Astrocyte (in vitro differentiated cells and primary cell): Measurements from ENCODE around the gene RUVBL1. TPM values are rescaled to one million over a fixed set of nuclear protein-coding genes. Genes with fewer than 3 reads are reported as not detected.

Source experiments
- DNase-seq: peaks from one replicate; pipeline ENCODE4 v3.0.0-alpha.2; 2010; ENCODE audit warnings: low read depth
- FAIRE-seq: peaks from 2 replicates; lab custom pipeline; 2011; peaks lifted over from hg19 to GRCh38; lab: Jason Lieb, UNC
- H2AFZ ChIP-seq: 2 replicates; pipeline ENCODE4 v1.6.0; 2012; ENCODE audit warnings: low read depth, low read length, inconsistent platforms
- H3K27ac ChIP-seq: 2 replicates; pipeline ENCODE4 v1.5.1; 2011; ENCODE audit warnings: low read depth, low read length, inconsistent platforms
- H3K27me3 ChIP-seq: 2 replicates; pipeline ENCODE4 v1.6.0; 2011; ENCODE audit warnings: low read length, inconsistent platforms; ENCODE audit not compliant: insufficient read depth
- H3K36me3 ChIP-seq: 2 replicates; pipeline ENCODE4 v1.5.1; 2011; ENCODE audit warnings: low read length, inconsistent platforms; ENCODE audit not compliant: insufficient read depth
- H3K4me1 ChIP-seq: 2 replicates; pipeline ENCODE4 v1.5.1; 2011; ENCODE audit warnings: low read length, inconsistent platforms; ENCODE audit not compliant: insufficient read depth
- H3K4me2 ChIP-seq: 2 replicates; pipeline ENCODE4 v1.6.0; 2012; ENCODE audit warnings: low read length, inconsistent platforms
- H3K4me3 ChIP-seq: 2 replicates; pipeline ENCODE4 v1.5.1; 2011; ENCODE audit warnings: low read depth, mild to moderate bottlenecking, low read length, inconsistent platforms; ENCODE audit not compliant: insufficient read depth
- H3K79me2 ChIP-seq: 2 replicates; pipeline ENCODE4 v1.6.0; 2012; ENCODE audit warnings: mild to moderate bottlenecking, low read length, inconsistent platforms; ENCODE audit not compliant: insufficient read depth
- H3K9ac ChIP-seq: 2 replicates; pipeline ENCODE4 v1.6.0; 2012; ENCODE audit warnings: mild to moderate bottlenecking, low read length, inconsistent platforms
- H3K9me3 ChIP-seq: 2 replicates; pipeline ENCODE4 v1.5.1; 2012; ENCODE audit warnings: low read depth, mild to moderate bottlenecking, low read length, inconsistent platforms; ENCODE audit not compliant: insufficient read depth
- H4K20me1 ChIP-seq: 2 replicates; pipeline ENCODE4 v1.6.0; 2012; ENCODE audit warnings: low read length, inconsistent platforms; ENCODE audit not compliant: insufficient read depth
- H3K27ac Mint-ChIP-seq: one replicate; pipeline ENCODE4 v1.8.0; 2021; ENCODE audit warnings: mild to moderate bottlenecking, mixed read lengths; ENCODE audit not compliant: unreplicated experiment
- H3K27me3 Mint-ChIP-seq: one replicate; pipeline ENCODE4 v1.8.0; 2021; ENCODE audit warnings: low read depth, mixed read lengths; ENCODE audit not compliant: unreplicated experiment
- H3K36me3 Mint-ChIP-seq: one replicate; pipeline ENCODE4 v1.8.0; 2021; ENCODE audit warnings: low read depth, mixed read lengths; ENCODE audit not compliant: unreplicated experiment
- H3K4me1 Mint-ChIP-seq: one replicate; pipeline ENCODE4 v1.8.0; 2021; ENCODE audit warnings: low read depth, mixed read lengths; ENCODE audit not compliant: unreplicated experiment
- H3K4me3 Mint-ChIP-seq: one replicate; pipeline ENCODE4 v1.8.0; 2021; ENCODE audit warnings: mild to moderate bottlenecking, moderate library complexity, mixed read lengths; ENCODE audit not compliant: unreplicated experiment
- H3K9me3 Mint-ChIP-seq: one replicate; pipeline ENCODE4 v1.8.0; 2021; ENCODE audit warnings: mild to moderate bottlenecking, mixed read lengths; ENCODE audit not compliant: unreplicated experiment
- CTCF ChIP-seq: IDR thresholded peaks from 2 replicates; pipeline ENCODE4 v1.5.1; 2011; ENCODE audit warnings: low read depth, mild to moderate bottlenecking, inconsistent platforms, low read length, moderate library complexity; ENCODE audit not compliant: insufficient read depth
- EZH2 ChIP-seq: IDR thresholded peaks from 2 replicates; pipeline ENCODE4 v1.6.1; 2012; ENCODE audit warnings: mild to moderate bottlenecking, low read length, inconsistent platforms; ENCODE audit not compliant: insufficient read depth
- total RNA-seq: library from RNA; stranded (reverse); gene quantifications from 2 replicates; pipeline ENCODE4 v1.2.1, GENCODE V29; 2021

RUVBL1 gene
- total RNA-seq, 1 donor from 2014 or later = 43.0 TPM

GRCh38 chr3:128089135-128089534 is 34.5 kb downstream of the RUVBL1 start:
- Mint-ChIP-seq H3K4me3 (no peak overlapping the region), H3K36me3 (peaks cover 26% of the 10 kb centered on the region), H3K4me1 (peaks cover 4% of the 10 kb centered on the region), H3K27me3 (no peaks in the 10 kb centered on the region), H3K9me3 (no peaks in the 10 kb centered on the region), H3K27ac (no peak overlapping the region)
- Histone ChIP-seq H4K20me1 (peaks cover 20% of the 10 kb centered on the region), H3K9ac (no peak overlapping the region), H3K27me3 (no peaks in the 10 kb centered on the region), H2AFZ (no peak overlapping the region), H3K4me2 (no peak overlapping the region), H3K4me1 (peaks cover under 1% of the 10 kb centered on the region), H3K4me3 (no peak overlapping the region), H3K79me2 (no peaks in the 10 kb centered on the region), H3K36me3 (no peaks in the 10 kb centered on the region), H3K27ac (no peak overlapping the region), H3K9me3 (no peaks in the 10 kb centered on the region)
- TF ChIP-seq EZH2 = no peak
- TF ChIP-seq CTCF = no peak
- DNase-seq (no peak), FAIRE-seq (no peak)

DNA sequence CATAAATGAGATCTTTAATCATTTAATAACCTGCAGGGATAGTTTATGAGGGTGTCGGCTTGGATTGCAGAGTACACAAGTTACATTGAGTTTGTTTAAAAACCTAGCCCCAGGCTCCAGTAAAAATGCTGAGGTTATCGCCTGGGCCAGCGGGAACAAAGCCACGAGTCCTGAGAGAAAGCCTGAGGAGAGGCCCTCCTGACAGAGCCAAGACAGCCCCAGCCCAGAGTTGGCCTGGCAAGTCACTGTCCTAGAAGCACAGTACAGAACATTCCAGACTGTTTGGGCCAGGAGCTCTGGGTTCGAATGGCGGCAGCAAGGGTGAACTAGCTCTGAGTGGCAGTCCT is 39.0 kb downstream of the RUVBL1 start:
- no peak overlapping the region for H3K4me3 Mint-ChIP-seq
- H3K27ac ChIP-seq = no peak overlapping the region

More for the DNA sequence above, 39.0 kb downstream of the RUVBL1 start:
- Histone ChIP-seq H3K9ac (no peak overlapping the region), H3K4me2 (no peak overlapping the region), H3K4me1 (peaks cover 26% of the 10 kb centered on the region), H3K36me3 (no peaks in the 10 kb centered on the region), H3K27me3 (no peaks in the 10 kb centered on the region), H4K20me1 (peaks cover 18% of the 10 kb centered on the region), H2AFZ (no peak overlapping the region), H3K9me3 (no peaks in the 10 kb centered on the region), H3K4me3 (no peak overlapping the region), H3K79me2 (no peaks in the 10 kb centered on the region)
- TF ChIP-seq CTCF (no peak), EZH2 (no peak)
- Mint-ChIP-seq H3K27me3 (no peaks in the 10 kb centered on the region), H3K4me1 (peaks cover 24% of the 10 kb centered on the region), H3K9me3 (no peaks in the 10 kb centered on the region), H3K27ac (no peak overlapping the region), H3K36me3 (peaks cover 36% of the 10 kb centered on the region)
- DNase-seq (no peak), FAIRE-seq (no peak)
